T follicular helper cell (primary cell): ENCODE data around the gene ITSN2.
"Not testable (repeated sequence)": the region's sequence is repeated elsewhere in the genome, so short reads cannot be mapped to it uniquely, and the experiment has no call there.

Source experiments
- DNase-seq: peaks from one replicate; pipeline ENCODE4 v3.0.0-alpha.2; 2020; ENCODE audit warnings: low read depth

ITSN2 gene

GRCh38 chr2:24214880-24215279 is 145.5 kb downstream of the ITSN2 start:
- no peak for DNase-seq

- no peak for DNase-seq
These were observed 148.9 kb downstream of the ITSN2 start for GRCh38 chr2:24211408-24211807.

- DNase-seq, result no peak
These were observed 149.6 kb downstream of the ITSN2 start for GRCh38 chr2:24210723-24211122.

GRCh38 chr2:24210106-24210455 is 150.3 kb downstream of the ITSN2 start:
- DNase-seq, result no peak

GRCh38 chr2:24209389-24210105 is 150.8 kb downstream of the ITSN2 start:
- DNase-seq, result no peak

GRCh38 chr2:24208490-24208889 is 151.8 kb downstream of the ITSN2 start:
- no peak for DNase-seq

- no peak for DNase-seq
These were observed 153.0 kb downstream of the ITSN2 start for GRCh38 chr2:24207359-24207758.

- DNase-seq, result no peak
These were observed 153.6 kb downstream of the ITSN2 start for GRCh38 chr2:24206714-24207113.

- DNase-seq, result no peak
These were observed 154.1 kb downstream of the ITSN2 start for GRCh38 chr2:24206242-24206641.

- no peak for DNase-seq
These were observed 155.2 kb downstream of the ITSN2 start for GRCh38 chr2:24205131-24205530.

- DNase-seq, result no peak
These were observed 155.8 kb downstream of the ITSN2 start for GRCh38 chr2:24204505-24204904.

- DNase-seq, result no peak
These were observed 156.6 kb downstream of the ITSN2 start for GRCh38 chr2:24203787-24204150.

GRCh38 chr2:24203029-24203786 is 157.1 kb downstream of the ITSN2 start:
- no peak for DNase-seq

- DNase-seq, result no peak
These were observed 159.5 kb downstream of the ITSN2 start for GRCh38 chr2:24200799-24201198.

- no peak for DNase-seq
These were observed 160.3 kb downstream of the ITSN2 start for GRCh38 chr2:24199968-24200590.

- DNase-seq, result not testable (repeated sequence)
These were observed 163.1 kb downstream of the ITSN2 start for GRCh38 chr2:24197213-24197612.

GRCh38 chr2:24191848-24192247 is 168.5 kb downstream of the ITSN2 start:
- no peak for DNase-seq

GRCh38 chr2:24191156-24191555 is 169.2 kb downstream of the ITSN2 start:
- DNase-seq, result no peak

- no peak for DNase-seq
These were observed 169.8 kb downstream of the ITSN2 start for GRCh38 chr2:24190503-24190902.

GRCh38 chr2:24189551-24189950 is 170.8 kb downstream of the ITSN2 start:
- no peak for DNase-seq

GRCh38 chr2:24183366-24184069 is 176.8 kb downstream of the ITSN2 start:
- DNase-seq, result no peak

GRCh38 chr2:24182507-24182906 is 177.8 kb downstream of the ITSN2 start:
- DNase-seq, result no peak

- DNase-seq, result no peak
These were observed 178.5 kb downstream of the ITSN2 start for GRCh38 chr2:24181849-24182248.
